Cerebellar nuclear complex (tissue), 1 donor: ENCODE results near the gene PSMD13.
"Not testable (repeated sequence)": the region's sequence is repeated elsewhere in the genome, so short reads cannot be mapped to it uniquely, and the experiment has no call there.

Experiments
- DNase-seq, 2 experiments: peaks; one replicate each; lab custom pipeline; 2025; lab: John Stamatoyannopoulos, UW

The PSMD13 gene

GRCh38 chr11:236774-237767 lies at the start of gene PSMD13:
Gene PSMD13 (plus strand): TSS chr11:236976. CDS start chr11:237050, 74 bp downstream.
- peak in 1 of 2 experiments; percentile 21 for DNase-seq

- DNase-seq, result not testable (repeated sequence)
Observed at GRCh38 chr11:189200-189783, 47.5 kb upstream of the PSMD13 start.

GRCh38 chr11:189843-190311 lies 46.9 kb upstream of the PSMD13 start:
- DNase-seq, result not testable (repeated sequence)

- not testable (repeated sequence) for DNase-seq
Observed at GRCh38 chr11:190546-190945, 46.2 kb upstream of the PSMD13 start.

- DNase-seq, result not testable (repeated sequence)
Observed at GRCh38 chr11:191490-192478, 45.0 kb upstream of the PSMD13 start.

- DNase-seq, result not testable (repeated sequence)
Observed at GRCh38 chr11:192674-193128, 44.1 kb upstream of the PSMD13 start, which contains the start of gene SCGB1C1. Gene SCGB1C1 (plus strand): TSS chr11:193078. CDS start chr11:193100, 22 bp downstream.

GRCh38 chr11:193481-193880 lies 43.3 kb upstream of the PSMD13 start:
- not testable (repeated sequence) for DNase-seq

- DNase-seq, result no peak
Observed at GRCh38 chr11:196786-197731, 39.7 kb upstream of the PSMD13 start.

- no peak for DNase-seq
Observed at GRCh38 chr11:197741-198235, 39.0 kb upstream of the PSMD13 start.

- no peak for DNase-seq
Observed at GRCh38 chr11:198236-198806, 38.5 kb upstream of the PSMD13 start.

- DNase-seq, result no peak
Observed at GRCh38 chr11:199004-199581, 37.7 kb upstream of the PSMD13 start.

GRCh38 chr11:199782-200181 lies 37.0 kb upstream of the PSMD13 start:
- no peak for DNase-seq

- DNase-seq, result no peak
Observed at GRCh38 chr11:200224-201003, 36.4 kb upstream of the PSMD13 start.

- DNase-seq, result no peak
Observed at GRCh38 chr11:201966-202365, 34.8 kb upstream of the PSMD13 start.

GRCh38 chr11:202490-202889 lies 34.3 kb upstream of the PSMD13 start:
- DNase-seq, result no peak

GRCh38 chr11:203056-203944 lies 33.5 kb upstream of the PSMD13 start:
- no peak for DNase-seq

GRCh38 chr11:203945-204586 lies 32.7 kb upstream of the PSMD13 start:
- no peak for DNase-seq
